GM21717 (cell line): ENCODE measurements around the gene CIBAR2.

Experiments
- ATAC-seq: cut with Tn5 transposase; IDR thresholded peaks from one replicate; pipeline ENCODE4 v1.9.1; 2021; ENCODE audit warnings: mild to moderate bottlenecking, moderate library complexity; ENCODE audit not compliant: unreplicated experiment

Gene CIBAR2

GRCh38 chr16:85103114-85104079 lies 8.9 kb downstream of the CIBAR2 start:
- ATAC-seq: no peak

GRCh38 chr16:85101956-85102630 lies 10.2 kb downstream of the CIBAR2 start:
- no peak for ATAC-seq

GRCh38 chr16:85100265-85100664 lies 12.0 kb downstream of the CIBAR2 start:
- no peak for ATAC-seq

GRCh38 chr16:85098565-85098964 lies 13.7 kb downstream of the CIBAR2 start:
- no peak for ATAC-seq

GRCh38 chr16:85096921-85097320 lies 15.4 kb downstream of the CIBAR2 start:
- ATAC-seq: no peak

GRCh38 chr16:85094812-85095211 lies 17.5 kb downstream of the CIBAR2 start:
- ATAC-seq: no peak

- no peak for ATAC-seq
These were observed 18.0 kb downstream of the CIBAR2 start for GRCh38 chr16:85094176-85094805.

- ATAC-seq: no peak
These were observed 18.6 kb downstream of the CIBAR2 start for GRCh38 chr16:85093705-85094104.

- no peak for ATAC-seq
These were observed 19.4 kb downstream of the CIBAR2 start for GRCh38 chr16:85092851-85093250.

- no peak for ATAC-seq
These were observed 20.0 kb downstream of the CIBAR2 start for GRCh38 chr16:85092309-85092708.

GRCh38 chr16:85091522-85091910 lies 20.8 kb downstream of the CIBAR2 start:
- no peak for ATAC-seq

- ATAC-seq: no peak
These were observed 21.3 kb downstream of the CIBAR2 start for GRCh38 chr16:85090873-85091521.

GRCh38 chr16:85090181-85090580 lies 22.1 kb downstream of the CIBAR2 start:
- ATAC-seq: no peak

GRCh38 chr16:85089525-85089924 lies 22.7 kb downstream of the CIBAR2 start:
- no peak for ATAC-seq

- ATAC-seq: no peak
These were observed 23.6 kb downstream of the CIBAR2 start for GRCh38 chr16:85088570-85089199.

GRCh38 chr16:85087899-85088569 lies 24.2 kb downstream of the CIBAR2 start:
- ATAC-seq: no peak

GRCh38 chr16:85086347-85087291 lies 25.7 kb downstream of the CIBAR2 start:
- ATAC-seq: no peak

- no peak for ATAC-seq
These were observed 26.6 kb downstream of the CIBAR2 start for GRCh38 chr16:85085721-85086120.
